Measurements from ENCODE around the gene PPP1R1A. TPM values are rescaled to one million over a fixed set of nuclear protein-coding genes. Genes with fewer than 3 reads are reported as not detected.

PPP1R1A gene
- total and polyA plus RNA-seq, 2 experiments from 2014 or later = 154 to 196 TPM

GRCh38 chr12:54606556-54606955, 18.1 kb upstream of the PPP1R1A start:
- Histone ChIP-seq H3K27me3 (no peaks in the 10 kb centered on the region), H3K36me3 (no peaks in the 10 kb centered on the region), H3K9me3 (ENCODE audit: low read depth) (no peaks in the 10 kb centered on the region), H3K27ac (no peak overlapping the region), H3K4me1 (ENCODE audit: low read depth) (no peaks in the 10 kb centered on the region), H3K4me3 (no peak overlapping the region)
- DNase-seq (ENCODE audit: low read depth in 1 of 2, low spot score in 1 of 2) = no peak
- TF ChIP-seq, protein P1, sequence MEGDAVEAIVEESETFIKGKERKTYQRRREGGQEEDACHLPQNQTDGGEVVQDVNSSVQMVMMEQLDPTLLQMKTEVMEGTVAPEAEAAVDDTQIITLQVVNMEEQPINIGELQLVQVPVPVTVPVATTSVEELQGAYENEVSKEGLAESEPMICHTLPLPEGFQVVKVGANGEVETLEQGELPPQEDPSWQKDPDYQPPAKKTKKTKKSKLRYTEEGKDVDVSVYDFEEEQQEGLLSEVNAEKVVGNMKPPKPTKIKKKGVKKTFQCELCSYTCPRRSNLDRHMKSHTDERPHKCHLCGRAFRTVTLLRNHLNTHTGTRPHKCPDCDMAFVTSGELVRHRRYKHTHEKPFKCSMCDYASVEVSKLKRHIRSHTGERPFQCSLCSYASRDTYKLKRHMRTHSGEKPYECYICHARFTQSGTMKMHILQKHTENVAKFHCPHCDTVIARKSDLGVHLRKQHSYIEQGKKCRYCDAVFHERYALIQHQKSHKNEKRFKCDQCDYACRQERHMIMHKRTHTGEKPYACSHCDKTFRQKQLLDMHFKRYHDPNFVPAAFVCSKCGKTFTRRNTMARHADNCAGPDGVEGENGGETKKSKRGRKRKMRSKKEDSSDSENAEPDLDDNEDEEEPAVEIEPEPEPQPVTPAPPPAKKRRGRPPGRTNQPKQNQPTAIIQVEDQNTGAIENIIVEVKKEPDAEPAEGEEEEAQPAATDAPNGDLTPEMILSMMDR (IDR thresholded peaks at IDR 0.05; ENCODE audit: low read depth, low read length) = no peak

GRCh38 chr12:54605138-54605970, 16.9 kb upstream of the PPP1R1A start:
- Histone ChIP-seq H3K27me3 (no peaks in the 10 kb centered on the region), H3K27ac (no peak overlapping the region), H3K9me3 (ENCODE audit: low read depth) (no peaks in the 10 kb centered on the region), H3K36me3 (no peaks in the 10 kb centered on the region), H3K4me3 (no peak overlapping the region), H3K4me1 (ENCODE audit: low read depth) (no peaks in the 10 kb centered on the region)
- TF ChIP-seq, protein P1 (IDR thresholded peaks at IDR 0.05; ENCODE audit: low read depth, low read length) = no peak
- no peak for DNase-seq (ENCODE audit: low read depth in 1 of 2, low spot score in 1 of 2)

GRCh38 chr12:54604436-54604835, 16.0 kb upstream of the PPP1R1A start:
- H3K4me3 ChIP-seq = no peak overlapping the region
- TF ChIP-seq, protein P1 (IDR thresholded peaks at IDR 0.05; ENCODE audit: low read depth, low read length) = no peak
- H3K9me3 ChIP-seq (ENCODE audit: low read depth) = no peaks in the 10 kb centered on the region
- DNase-seq (ENCODE audit: low read depth in 1 of 2, low spot score in 1 of 2) = no peak
- no peaks in the 10 kb centered on the region for H3K36me3 ChIP-seq
- H3K27ac ChIP-seq = no peak overlapping the region
- H3K27me3 ChIP-seq = no peaks in the 10 kb centered on the region
- H3K4me1 ChIP-seq (ENCODE audit: low read depth) = no peaks in the 10 kb centered on the region

DNA sequence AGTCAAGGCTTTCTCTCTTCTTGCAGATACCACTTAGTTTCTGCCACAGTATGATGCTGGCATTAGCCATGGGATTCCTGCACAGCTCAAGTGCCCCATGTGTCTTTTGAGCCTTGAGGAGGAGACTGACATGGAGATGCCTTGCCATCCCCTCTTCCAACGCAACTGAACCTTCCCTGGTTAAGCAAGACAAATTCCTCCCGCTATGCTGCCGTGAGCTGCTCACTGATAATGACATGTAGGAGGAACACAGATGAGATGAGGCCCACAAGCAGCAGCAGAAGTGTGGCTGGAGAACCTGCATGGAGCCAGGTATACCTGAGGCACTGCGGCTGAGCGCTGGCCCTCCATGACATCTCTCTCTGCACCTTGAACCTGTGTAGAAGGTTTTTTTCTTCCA, 15.4 kb upstream of the PPP1R1A start:
- no peaks in the 10 kb centered on the region for H3K27me3 ChIP-seq
- TF ChIP-seq, protein P1 (IDR thresholded peaks at IDR 0.05; ENCODE audit: low read depth, low read length) = no peak
- no peak overlapping the region for H3K27ac ChIP-seq
- DNase-seq (ENCODE audit: low read depth in 1 of 2, low spot score in 1 of 2) = no peak
- H3K9me3 ChIP-seq (ENCODE audit: low read depth) = no peaks in the 10 kb centered on the region
- H3K36me3 ChIP-seq = no peaks in the 10 kb centered on the region
- H3K4me1 ChIP-seq (ENCODE audit: low read depth) = peaks cover 6% of the 10 kb centered on the region
- no peak overlapping the region for H3K4me3 ChIP-seq

DNA sequence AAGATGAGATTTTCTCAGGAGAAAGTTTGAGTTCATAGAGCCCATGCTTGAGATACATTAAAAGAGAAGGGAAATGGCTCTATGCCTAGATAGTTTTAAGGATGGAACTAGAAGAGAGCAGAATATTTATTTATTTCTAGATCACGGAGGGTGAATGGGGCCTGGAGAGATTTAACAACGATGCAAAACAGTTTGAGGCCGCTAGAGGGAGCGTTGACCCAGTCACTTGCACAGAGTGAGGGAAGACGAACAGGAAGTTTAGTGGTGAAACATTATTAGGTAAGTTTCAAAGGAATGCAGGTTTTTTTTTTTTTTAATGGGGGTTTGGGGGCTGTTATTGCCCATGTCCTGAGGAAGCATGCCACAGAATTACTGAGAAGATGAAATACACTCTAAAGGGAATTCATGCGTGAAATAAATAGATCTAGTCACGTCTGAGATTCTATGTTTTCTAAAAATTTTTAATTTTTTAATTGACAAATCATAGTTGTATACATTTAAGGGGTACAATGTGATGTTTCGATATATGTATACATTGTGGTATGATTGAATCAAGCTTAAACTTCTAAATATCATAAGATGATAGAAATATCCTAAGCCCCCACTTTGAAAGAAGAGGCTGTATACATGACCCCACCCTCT, 14.8 kb upstream of the PPP1R1A start:
- Histone ChIP-seq H3K4me3 (no peak overlapping the region), H3K27ac (no peak overlapping the region), H3K9me3 (ENCODE audit: low read depth) (no peaks in the 10 kb centered on the region), H3K4me1 (ENCODE audit: low read depth) (peaks cover 9% of the 10 kb centered on the region), H3K36me3 (no peaks in the 10 kb centered on the region), H3K27me3 (no peaks in the 10 kb centered on the region)
- peak; percentile 77 to 84 for DNase-seq (ENCODE audit: low read depth in 1 of 2, low spot score in 1 of 2)
- TF ChIP-seq, protein P1 (IDR thresholded peaks at IDR 0.05; ENCODE audit: low read depth, low read length) = peak; percentile 92

All from cardiac muscle cell (in vitro differentiated cells and primary cell).